Gastroesophageal sphincter (tissue), 3 donors: ENCODE data around the gene PLA2R1.

Experiments
- POLR2A ChIP-seq, 2 donors: fragments of 450-650 bp; IDR thresholded peaks; one replicate each; pipeline ENCODE4 v1.6.1; 2017; ENCODE audit warnings: antibody characterized with exemption in 2 of 2, mild to moderate bottlenecking in 2 of 2, moderate library complexity in 1 of 2
- POLR2AphosphoS5 ChIP-seq: sonication (generic); formaldehyde crosslinking; IDR thresholded peaks from one replicate; pipeline ENCODE4 v1.6.1; 2017; ENCODE audit warnings: antibody characterized with exemption
- TF ChIP-seq, protein P1 (sequence below), 4 experiments: fragments of 200-600 bp in 2 of 4; fragments of 450-650 bp in 2 of 4; sonication (generic) in 1 of 4; IDR thresholded peaks; one replicate each; pipeline ENCODE4 v1.5.1; 2017 to 2019; ENCODE audit warnings: antibody characterized with exemption in 4 of 4, mild to moderate bottlenecking in 2 of 4, moderate library complexity in 2 of 4

DNA sequence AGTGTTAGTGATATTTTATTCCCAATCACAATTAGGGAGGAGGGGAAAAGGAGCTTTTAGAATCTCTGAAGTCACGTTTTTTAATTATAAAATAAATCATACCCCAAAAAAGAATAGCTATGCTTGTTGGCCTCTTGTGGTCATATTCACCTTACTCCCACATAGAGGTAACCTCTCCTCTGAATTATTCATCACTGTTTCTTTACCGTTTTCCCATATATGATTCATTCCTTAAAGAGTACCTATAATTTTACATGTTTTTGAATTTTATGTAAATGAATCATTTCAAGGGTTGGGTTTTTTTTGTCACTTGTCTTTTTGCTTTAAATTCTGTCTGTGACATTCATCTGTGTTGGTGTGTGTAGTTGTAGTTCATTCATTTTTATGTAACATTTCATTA, 153.8 kb downstream of the PLA2R1 start:
- TF ChIP-seq, protein P1, sequence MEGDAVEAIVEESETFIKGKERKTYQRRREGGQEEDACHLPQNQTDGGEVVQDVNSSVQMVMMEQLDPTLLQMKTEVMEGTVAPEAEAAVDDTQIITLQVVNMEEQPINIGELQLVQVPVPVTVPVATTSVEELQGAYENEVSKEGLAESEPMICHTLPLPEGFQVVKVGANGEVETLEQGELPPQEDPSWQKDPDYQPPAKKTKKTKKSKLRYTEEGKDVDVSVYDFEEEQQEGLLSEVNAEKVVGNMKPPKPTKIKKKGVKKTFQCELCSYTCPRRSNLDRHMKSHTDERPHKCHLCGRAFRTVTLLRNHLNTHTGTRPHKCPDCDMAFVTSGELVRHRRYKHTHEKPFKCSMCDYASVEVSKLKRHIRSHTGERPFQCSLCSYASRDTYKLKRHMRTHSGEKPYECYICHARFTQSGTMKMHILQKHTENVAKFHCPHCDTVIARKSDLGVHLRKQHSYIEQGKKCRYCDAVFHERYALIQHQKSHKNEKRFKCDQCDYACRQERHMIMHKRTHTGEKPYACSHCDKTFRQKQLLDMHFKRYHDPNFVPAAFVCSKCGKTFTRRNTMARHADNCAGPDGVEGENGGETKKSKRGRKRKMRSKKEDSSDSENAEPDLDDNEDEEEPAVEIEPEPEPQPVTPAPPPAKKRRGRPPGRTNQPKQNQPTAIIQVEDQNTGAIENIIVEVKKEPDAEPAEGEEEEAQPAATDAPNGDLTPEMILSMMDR (IDR thresholded peaks at IDR 0.05): no peak
- TF ChIP-seq POLR2A (IDR thresholded peaks at IDR 0.05): no peak
- TF ChIP-seq POLR2AphosphoS5: no peak
